8988T (cell line): ENCODE results near the gene OR10G8.

ENCODE experiments used
- DNase-seq: peaks from one replicate; pipeline ENCODE4 v3.0.0; 2011

The OR10G8 gene

GRCh38 chr11:124078591-124078990 is 52.0 kb downstream of the OR10G8 start:
- DNase-seq = no peak

GRCh38 chr11:124079631-124080326 is 53.2 kb downstream of the OR10G8 start:
- no peak for DNase-seq
